GM12878 (cell line): Measurements from ENCODE around the gene CD83. TPM values are rescaled to one million over a fixed set of nuclear protein-coding genes. Genes with fewer than 3 reads are reported as not detected.

Experiments
- ASH2L ChIP-seq: fragments of 300-600, 200-600 bp; sonication (generic); IDR thresholded peaks from 2 replicates; pipeline ENCODE4 v1.6.1; 2017; ENCODE audit warnings: low read depth, mild to moderate bottlenecking, borderline replicate concordance
- CBFB ChIP-seq: IDR thresholded peaks from 2 replicates; pipeline ENCODE4 v1.6.1; 2016; ENCODE audit warnings: antibody characterized with exemption, low read depth
- CEBPZ ChIP-seq: fragments of 150-350 bp; IDR thresholded peaks from 2 replicates; pipeline ENCODE4 v1.6.1; 2016; ENCODE audit warnings: low read depth, low read length
- CUX1 ChIP-seq: IDR thresholded peaks from 2 replicates; pipeline ENCODE4 v1.6.1; 2012; ENCODE audit warnings: improper control_type of control experiment, low read depth, low read length; ENCODE audit not compliant: insufficient replicate concordance
- EZH2 ChIP-seq: IDR thresholded peaks from 2 replicates; pipeline ENCODE4 v1.6.1; 2012; ENCODE audit warnings: low read depth, mild to moderate bottlenecking, control low read depth, inconsistent platforms, low read length, borderline replicate concordance; ENCODE audit not compliant: control insufficient read depth
- GABPA ChIP-seq: IDR thresholded peaks from 2 replicates; pipeline ENCODE4 v1.6.1; 2014; ENCODE audit warnings: antibody characterized with exemption, low read depth, mild to moderate bottlenecking, inconsistent platforms
- GATAD2B ChIP-seq: fragments of 450-650 bp; conservative IDR thresholded peaks from 2 replicates; pipeline ENCODE4 v1.6.1; 2017; ENCODE audit warnings: low read depth, mild to moderate bottlenecking, moderate library complexity
- POLR2A ChIP-seq: IDR thresholded peaks from 2 replicates; pipeline ENCODE4 v1.6.1; 2011; ENCODE audit warnings: low read depth, mild to moderate bottlenecking, low read length
- TAF1 ChIP-seq: IDR thresholded peaks from 2 replicates; pipeline ENCODE4 v1.6.1; 2011; ENCODE audit warnings: mild to moderate bottlenecking, low read depth, low read length, borderline replicate concordance
- ZNF207 ChIP-seq: fragments of 450-650 bp; IDR thresholded peaks from 2 replicates; pipeline ENCODE4 v1.6.1; 2014; ENCODE audit warnings: antibody characterized with exemption, mild to moderate bottlenecking, borderline replicate concordance
- polyA plus RNA-seq, 11 experiments: library from polyadenylated mRNA; depleted of rRNA in 4 of 11; unstranded in 6 of 11; stranded (reverse) in 5 of 11; fragments of >200 nt; fragmentation: Nextera tagmentation in 4 of 11; fragmentation: Illumina TruSeq in 1 of 11; extraction: Ambion mirVana in 4 of 11; extraction: Trizol in 1 of 11; gene quantifications; 1 replicate in 1 of 11; 2 replicates in 10 of 11; pipeline versions ENCODE4 v1.2.1 to v1.2.3, GENCODE V29; 2011 to 2016; ENCODE audit warnings: inconsistent platforms in 2 of 11, missing spikeins in 2 of 11, low read depth in 1 of 11
- total RNA-seq, 4 experiments: library from RNA; depleted of rRNA in 3 of 4; stranded (reverse); fragments of >200 nt in 3 of 4; fragmentation: Illumina TruSeq in 1 of 4; extraction: Trizol in 1 of 4; gene quantifications; 2 replicates each; pipeline versions ENCODE4 v1.2.1 to v1.2.3, GENCODE V29; 2013 to 2021
- TF ChIP-seq, protein P1 (sequence below): fragments of 450-650 bp; IDR thresholded peaks from 2 replicates; pipeline ENCODE4 v1.6.1; 2017; ENCODE audit warnings: mild to moderate bottlenecking
- TF ChIP-seq, protein P2 (sequence below): IDR thresholded peaks from 2 replicates; pipeline ENCODE4 v1.6.1; 2012; ENCODE audit warnings: low read length, inconsistent platforms
- TF ChIP-seq, protein P3 (sequence below): fragments of 450-650 bp; IDR thresholded peaks from 2 replicates; pipeline ENCODE4 v1.6.1; 2017; ENCODE audit warnings: mild to moderate bottlenecking, low read depth, inconsistent platforms; ENCODE audit not compliant: poor library complexity, severe bottlenecking

The CD83 gene
- total and polyA plus RNA-seq, 10 of the 15 experiments (the other 5 are each of a cell fraction or from before 2014, with no cell fraction given), result 76.1 to 174 (median 129) TPM

DNA sequence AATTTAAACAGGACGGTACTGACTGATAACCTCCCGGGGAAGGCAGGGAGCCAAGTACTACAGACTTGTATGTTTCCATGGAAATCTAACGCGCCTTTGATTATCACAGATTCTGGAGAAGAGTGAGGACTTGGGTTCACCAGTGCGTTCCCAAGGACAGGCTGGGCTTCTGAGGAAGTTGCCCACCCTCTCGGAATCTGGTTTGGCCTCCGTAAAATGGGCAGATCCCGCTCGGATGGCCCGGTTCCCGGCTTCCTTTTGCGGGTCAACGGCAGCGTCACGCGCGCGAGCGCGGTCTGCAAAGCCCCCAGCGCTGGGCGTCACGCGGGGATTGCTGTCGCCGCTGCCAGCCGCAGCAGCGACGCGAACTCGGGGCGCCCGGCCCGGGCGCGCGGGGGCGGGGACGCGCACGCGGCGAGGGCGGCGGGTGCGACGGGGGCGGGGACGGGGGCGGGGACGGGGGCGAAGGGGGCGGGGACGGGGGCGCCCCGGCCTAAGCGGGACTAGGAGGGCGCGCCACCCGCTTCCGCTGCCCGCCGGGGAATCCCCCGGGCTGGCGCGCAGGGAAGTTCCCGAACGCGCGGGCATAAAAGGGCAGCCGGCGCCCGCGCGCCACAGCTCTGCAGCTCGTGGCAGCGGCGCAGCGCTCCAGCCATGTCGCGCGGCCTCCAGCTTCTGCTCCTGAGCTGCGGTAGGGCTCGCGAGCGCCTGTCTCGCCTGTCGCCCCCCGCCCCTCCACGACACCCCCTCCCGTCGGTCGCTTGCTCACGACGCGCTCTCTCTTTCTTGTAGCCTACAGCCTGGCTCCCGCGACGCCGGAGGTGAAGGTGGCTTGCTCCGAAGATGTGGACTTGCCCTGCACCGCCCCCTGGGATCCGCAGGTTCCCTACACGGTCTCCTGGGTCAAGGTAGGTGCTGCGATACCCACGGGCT, at the start of gene CD83 (continued):
- no peak for TF ChIP-seq EZH2
- TF ChIP-seq CBFB, result peak; percentile 49; the same call in 1 of the 2 replicates
- peak; percentile 100 for TF ChIP-seq POLR2A
- TF ChIP-seq ASH2L, result no peak; the same call in 1 of the 2 replicates
- TF ChIP-seq TAF1, result peak; percentile 87; the same call in 1 of the 2 replicates
- TF ChIP-seq, protein P1, sequence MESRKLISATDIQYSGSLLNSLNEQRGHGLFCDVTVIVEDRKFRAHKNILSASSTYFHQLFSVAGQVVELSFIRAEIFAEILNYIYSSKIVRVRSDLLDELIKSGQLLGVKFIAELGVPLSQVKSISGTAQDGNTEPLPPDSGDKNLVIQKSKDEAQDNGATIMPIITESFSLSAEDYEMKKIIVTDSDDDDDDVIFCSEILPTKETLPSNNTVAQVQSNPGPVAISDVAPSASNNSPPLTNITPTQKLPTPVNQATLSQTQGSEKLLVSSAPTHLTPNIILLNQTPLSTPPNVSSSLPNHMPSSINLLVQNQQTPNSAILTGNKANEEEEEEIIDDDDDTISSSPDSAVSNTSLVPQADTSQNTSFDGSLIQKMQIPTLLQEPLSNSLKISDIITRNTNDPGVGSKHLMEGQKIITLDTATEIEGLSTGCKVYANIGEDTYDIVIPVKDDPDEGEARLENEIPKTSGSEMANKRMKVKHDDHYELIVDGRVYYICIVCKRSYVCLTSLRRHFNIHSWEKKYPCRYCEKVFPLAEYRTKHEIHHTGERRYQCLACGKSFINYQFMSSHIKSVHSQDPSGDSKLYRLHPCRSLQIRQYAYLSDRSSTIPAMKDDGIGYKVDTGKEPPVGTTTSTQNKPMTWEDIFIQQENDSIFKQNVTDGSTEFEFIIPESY, result no peak
- TF ChIP-seq ZNF207, result peak; percentile 70; the same call in 1 of the 2 replicates
- TF ChIP-seq CUX1, result no peak
- no peak for TF ChIP-seq GABPA
- TF ChIP-seq CEBPZ, result no peak
- TF ChIP-seq, protein P2, sequence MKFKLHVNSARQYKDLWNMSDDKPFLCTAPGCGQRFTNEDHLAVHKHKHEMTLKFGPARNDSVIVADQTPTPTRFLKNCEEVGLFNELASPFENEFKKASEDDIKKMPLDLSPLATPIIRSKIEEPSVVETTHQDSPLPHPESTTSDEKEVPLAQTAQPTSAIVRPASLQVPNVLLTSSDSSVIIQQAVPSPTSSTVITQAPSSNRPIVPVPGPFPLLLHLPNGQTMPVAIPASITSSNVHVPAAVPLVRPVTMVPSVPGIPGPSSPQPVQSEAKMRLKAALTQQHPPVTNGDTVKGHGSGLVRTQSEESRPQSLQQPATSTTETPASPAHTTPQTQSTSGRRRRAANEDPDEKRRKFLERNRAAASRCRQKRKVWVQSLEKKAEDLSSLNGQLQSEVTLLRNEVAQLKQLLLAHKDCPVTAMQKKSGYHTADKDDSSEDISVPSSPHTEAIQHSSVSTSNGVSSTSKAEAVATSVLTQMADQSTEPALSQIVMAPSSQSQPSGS, result no peak; the same call in 1 of the 2 replicates
- TF ChIP-seq GATAD2B, result peak; percentile 82
- TF ChIP-seq, protein P3, sequence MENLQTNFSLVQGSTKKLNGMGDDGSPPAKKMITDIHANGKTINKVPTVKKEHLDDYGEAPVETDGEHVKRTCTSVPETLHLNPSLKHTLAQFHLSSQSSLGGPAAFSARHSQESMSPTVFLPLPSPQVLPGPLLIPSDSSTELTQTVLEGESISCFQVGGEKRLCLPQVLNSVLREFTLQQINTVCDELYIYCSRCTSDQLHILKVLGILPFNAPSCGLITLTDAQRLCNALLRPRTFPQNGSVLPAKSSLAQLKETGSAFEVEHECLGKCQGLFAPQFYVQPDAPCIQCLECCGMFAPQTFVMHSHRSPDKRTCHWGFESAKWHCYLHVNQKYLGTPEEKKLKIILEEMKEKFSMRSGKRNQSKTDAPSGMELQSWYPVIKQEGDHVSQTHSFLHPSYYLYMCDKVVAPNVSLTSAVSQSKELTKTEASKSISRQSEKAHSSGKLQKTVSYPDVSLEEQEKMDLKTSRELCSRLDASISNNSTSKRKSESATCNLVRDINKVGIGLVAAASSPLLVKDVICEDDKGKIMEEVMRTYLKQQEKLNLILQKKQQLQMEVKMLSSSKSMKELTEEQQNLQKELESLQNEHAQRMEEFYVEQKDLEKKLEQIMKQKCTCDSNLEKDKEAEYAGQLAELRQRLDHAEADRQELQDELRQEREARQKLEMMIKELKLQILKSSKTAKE, result no peak
